GM23338 (cell line): ENCODE results near the gene ITGB6. TPM values are rescaled to one million over a fixed set of nuclear protein-coding genes. Genes with fewer than 3 reads are reported as not detected.
A peak's percentile ranks its signal among the peaks of the same experiment; 100 is the strongest.

ENCODE experiments used
- ATAC-seq: fragments of 200-7000 bp; cut with Tn5 transposase; 3 replicates; pipeline ENCODE4 v1.9.1; 2020
- DNase-seq: peaks from one replicate; pipeline ENCODE4 v3.0.0-alpha.2; 2015; ENCODE audit warnings: low spot score
- H2AFZ ChIP-seq: fragments of 200-600 bp; sonication (generic); 2 replicates; pipeline ENCODE4 v1.8.0; 2016; ENCODE audit warnings: antibody characterized with exemption, mild to moderate bottlenecking, moderate library complexity
- H3F3A ChIP-seq: fragments of 200-600 bp; sonication (generic); replicated peaks from 2 replicates; pipeline ENCODE4 v1.8.0; 2017; ENCODE audit warnings: antibody characterized with exemption, mixed run types, low read depth
- H3K27ac ChIP-seq: fragments of 200-600 bp; sonication (generic); 2 replicates; pipeline ENCODE4 v1.6.1; 2016; ENCODE audit warnings: low read depth
- H3K27me3 ChIP-seq: fragments of 200-600 bp; sonication (generic); 2 replicates; pipeline ENCODE4 v1.8.0; 2016; ENCODE audit warnings: mild to moderate bottlenecking, mixed run types, moderate library complexity; ENCODE audit not compliant: insufficient read depth
- H3K36me3 ChIP-seq: fragments of 200-600 bp; sonication (generic); 2 replicates; pipeline ENCODE4 v1.8.0; 2016; ENCODE audit warnings: mild to moderate bottlenecking; ENCODE audit not compliant: insufficient read depth
- H3K4me1 ChIP-seq: fragments of 200-600 bp; sonication (generic); 2 replicates; pipeline ENCODE4 v1.8.0; 2016; ENCODE audit warnings: mild to moderate bottlenecking, moderate library complexity; ENCODE audit not compliant: insufficient read depth
- H3K4me2 ChIP-seq: fragments of 200-600 bp; sonication (generic); 2 replicates; pipeline ENCODE4 v1.7.1; 2017; ENCODE audit warnings: mixed run types
- H3K4me3 ChIP-seq: fragments of 200-600 bp; sonication (generic); 2 replicates; pipeline ENCODE4 v1.6.1; 2016; ENCODE audit warnings: mixed run types
- H3K79me2 ChIP-seq: fragments of 200-600 bp; sonication (generic); replicated peaks from 2 replicates; pipeline ENCODE4 v1.8.0; 2017; ENCODE audit warnings: mild to moderate bottlenecking; ENCODE audit not compliant: insufficient read depth
- H3K9me2 ChIP-seq: fragments of 200-600 bp; sonication (generic); 2 replicates; pipeline ENCODE4 v1.8.0; 2017; ENCODE audit not compliant: insufficient read depth
- H4K20me1 ChIP-seq: fragments of 200-600 bp; sonication (generic); replicated peaks from 2 replicates; pipeline ENCODE4 v1.8.0; 2017; ENCODE audit warnings: mild to moderate bottlenecking; ENCODE audit not compliant: insufficient read depth
- H3K27ac Mint-ChIP-seq: 2 replicates; pipeline ENCODE4 v1.8.0; 2020; ENCODE audit warnings: inconsistent platforms, mild to moderate bottlenecking, moderate library complexity, mixed read lengths
- H3K27me3 Mint-ChIP-seq: 3 replicates; pipeline ENCODE4 v1.8.0; 2022; ENCODE audit warnings: low read depth, mild to moderate bottlenecking, moderate library complexity, mixed read lengths, inconsistent platforms; ENCODE audit not compliant: insufficient read depth, poor library complexity
- H3K36me3 Mint-ChIP-seq: 3 replicates; pipeline ENCODE4 v1.8.0; 2021; ENCODE audit warnings: low read depth, mild to moderate bottlenecking, inconsistent platforms, moderate library complexity, mixed read lengths
- H3K4me1 Mint-ChIP-seq: 3 replicates; pipeline ENCODE4 v1.8.0; 2020; ENCODE audit warnings: mild to moderate bottlenecking, inconsistent platforms, mixed read lengths
- H3K4me3 Mint-ChIP-seq: 3 replicates; pipeline ENCODE4 v1.8.0; 2021; ENCODE audit warnings: moderate library complexity, mild to moderate bottlenecking, inconsistent platforms, mixed read lengths
- H3K9me3 Mint-ChIP-seq: 3 replicates; pipeline ENCODE4 v1.8.0; 2020; ENCODE audit warnings: moderate library complexity, mild to moderate bottlenecking, inconsistent platforms, mixed read lengths
- CREB1 ChIP-seq: fragments of 250-450 bp; sonication (Bioruptor Pico); IDR thresholded peaks from 2 replicates; pipeline ENCODE4 v1.5.0; 2020; ENCODE audit warnings: low read depth, mild to moderate bottlenecking, moderate library complexity
- EZH2 ChIP-seq: fragments of 200-600 bp; sonication (generic); IDR thresholded peaks from one replicate; pipeline ENCODE4 v1.8.0; 2017; ENCODE audit warnings: antibody characterized with exemption, mild to moderate bottlenecking, low read depth; ENCODE audit not compliant: unreplicated experiment
- JUNB ChIP-seq: IDR thresholded peaks from one replicate; pipeline ENCODE4 v1.6.1; 2016; ENCODE audit warnings: antibody characterized with exemption; ENCODE audit not compliant: unreplicated experiment
- STAT1 ChIP-seq: IDR thresholded peaks from one replicate; pipeline ENCODE4 v1.6.1; 2016; ENCODE audit warnings: antibody characterized with exemption; ENCODE audit not compliant: unreplicated experiment
- ZNF114 ChIP-seq: fragments of 250-450 bp; sonication (Bioruptor Pico); IDR thresholded peaks from 2 replicates; pipeline ENCODE4 v1.5.0; 2020; ENCODE audit warnings: mild to moderate bottlenecking, moderate library complexity
- ZNF331 ChIP-seq: fragments of 250-450 bp; sonication (Bioruptor Pico); IDR thresholded peaks from 2 replicates; pipeline ENCODE4 v1.5.0; 2020; ENCODE audit warnings: low read depth, mild to moderate bottlenecking, moderate library complexity
- polyA plus RNA-seq: library from polyadenylated mRNA; unstranded; fragments of >200 nt; fragmentation: Nextera tagmentation; extraction: Ambion mirVana; gene quantifications from 2 replicates; pipeline ENCODE4 v1.2.1, GENCODE V29; 2016
- total RNA-seq: library from RNA; depleted of rRNA; stranded (reverse); fragments of >200 nt; shearing (Covaris generic); gene quantifications from 2 replicates; pipeline ENCODE4 v1.2.3, GENCODE V29; 2014
- TF ChIP-seq, protein P1 (sequence below), 2 experiments: fragments of 200-600 bp in 1 of 2; sonication (generic) in 1 of 2; conservative IDR thresholded peaks; 2 replicates each; pipeline versions ENCODE4 v1.5.1 to v1.6.1; 2016 to 2017; ENCODE audit warnings: antibody characterized with exemption in 2 of 2, low read depth in 2 of 2, mild to moderate bottlenecking in 2 of 2, moderate library complexity in 1 of 2
- TF ChIP-seq, protein P2 (sequence below): fragments of 250-450 bp; sonication (Bioruptor Pico); IDR thresholded peaks from 2 replicates; pipeline ENCODE4 v1.5.0; 2020; ENCODE audit warnings: mild to moderate bottlenecking, moderate library complexity

Gene ITGB6
- total and polyA plus RNA-seq, 2 experiments from 2014 or later: not detected

DNA sequence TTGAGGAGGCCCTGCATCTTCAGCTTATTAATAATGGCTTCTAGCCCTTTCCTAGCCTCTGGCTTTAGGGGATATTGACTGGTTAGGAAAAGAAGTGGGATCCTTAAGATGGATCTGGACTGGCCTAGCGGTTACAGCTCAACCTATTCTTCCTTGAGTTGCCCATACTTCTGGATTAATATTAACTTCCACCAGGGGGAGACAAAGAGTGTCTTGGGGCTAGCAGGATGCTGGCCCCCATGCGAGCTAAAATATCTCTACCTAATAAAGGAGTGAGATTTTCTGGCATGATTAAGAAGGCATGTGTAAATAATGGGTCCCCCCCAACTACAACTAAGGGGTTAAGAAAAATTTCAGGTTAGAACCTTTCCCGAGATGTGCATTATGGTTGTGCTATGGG is 114.4 kb downstream of the ITGB6 start:
- Histone ChIP-seq H3K36me3 (peaks cover 18% of the 10 kb centered on the region; the same call in 1 of the 2 replicates), H2AFZ (no peak overlapping the region), H3K4me2 (no peak overlapping the region), H3K4me3 (no peak overlapping the region), H3K27me3 (no peaks in the 10 kb centered on the region), H3K9me2 (0 out of 2 replicates have a peak, but pooled peaks cover 4% of the 10 kb centered on the region), H3K4me1 (no peaks in the 10 kb centered on the region), H3K79me2 (no peaks in the 10 kb centered on the region), H3F3A (no peaks in the 10 kb centered on the region), H4K20me1 (no peaks in the 10 kb centered on the region), H3K27ac (no peak overlapping the region)
- no peaks in the 10 kb centered on the region for H3K27me3 Mint-ChIP-seq
- H3K27ac Mint-ChIP-seq: no peak overlapping the region
- no peak for TF ChIP-seq ZNF331 (CRISPR knock-in tag)
- TF ChIP-seq, protein P1, sequence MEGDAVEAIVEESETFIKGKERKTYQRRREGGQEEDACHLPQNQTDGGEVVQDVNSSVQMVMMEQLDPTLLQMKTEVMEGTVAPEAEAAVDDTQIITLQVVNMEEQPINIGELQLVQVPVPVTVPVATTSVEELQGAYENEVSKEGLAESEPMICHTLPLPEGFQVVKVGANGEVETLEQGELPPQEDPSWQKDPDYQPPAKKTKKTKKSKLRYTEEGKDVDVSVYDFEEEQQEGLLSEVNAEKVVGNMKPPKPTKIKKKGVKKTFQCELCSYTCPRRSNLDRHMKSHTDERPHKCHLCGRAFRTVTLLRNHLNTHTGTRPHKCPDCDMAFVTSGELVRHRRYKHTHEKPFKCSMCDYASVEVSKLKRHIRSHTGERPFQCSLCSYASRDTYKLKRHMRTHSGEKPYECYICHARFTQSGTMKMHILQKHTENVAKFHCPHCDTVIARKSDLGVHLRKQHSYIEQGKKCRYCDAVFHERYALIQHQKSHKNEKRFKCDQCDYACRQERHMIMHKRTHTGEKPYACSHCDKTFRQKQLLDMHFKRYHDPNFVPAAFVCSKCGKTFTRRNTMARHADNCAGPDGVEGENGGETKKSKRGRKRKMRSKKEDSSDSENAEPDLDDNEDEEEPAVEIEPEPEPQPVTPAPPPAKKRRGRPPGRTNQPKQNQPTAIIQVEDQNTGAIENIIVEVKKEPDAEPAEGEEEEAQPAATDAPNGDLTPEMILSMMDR (conservative IDR thresholded peaks at IDR 0.05; ENCODE audit: low read depth in 2 of 2): peak; percentile 5 to 54; a peak in 2 of 4 replicates
- peaks cover 37% of the 10 kb centered on the region for H3K36me3 Mint-ChIP-seq
- H3K4me3 Mint-ChIP-seq: no peak overlapping the region
- H3K9me3 Mint-ChIP-seq: peaks cover 65% of the 10 kb centered on the region
- no peaks in the 10 kb centered on the region for H3K4me1 Mint-ChIP-seq
- ATAC-seq (no peak), DNase-seq (peak; percentile 7)

DNA sequence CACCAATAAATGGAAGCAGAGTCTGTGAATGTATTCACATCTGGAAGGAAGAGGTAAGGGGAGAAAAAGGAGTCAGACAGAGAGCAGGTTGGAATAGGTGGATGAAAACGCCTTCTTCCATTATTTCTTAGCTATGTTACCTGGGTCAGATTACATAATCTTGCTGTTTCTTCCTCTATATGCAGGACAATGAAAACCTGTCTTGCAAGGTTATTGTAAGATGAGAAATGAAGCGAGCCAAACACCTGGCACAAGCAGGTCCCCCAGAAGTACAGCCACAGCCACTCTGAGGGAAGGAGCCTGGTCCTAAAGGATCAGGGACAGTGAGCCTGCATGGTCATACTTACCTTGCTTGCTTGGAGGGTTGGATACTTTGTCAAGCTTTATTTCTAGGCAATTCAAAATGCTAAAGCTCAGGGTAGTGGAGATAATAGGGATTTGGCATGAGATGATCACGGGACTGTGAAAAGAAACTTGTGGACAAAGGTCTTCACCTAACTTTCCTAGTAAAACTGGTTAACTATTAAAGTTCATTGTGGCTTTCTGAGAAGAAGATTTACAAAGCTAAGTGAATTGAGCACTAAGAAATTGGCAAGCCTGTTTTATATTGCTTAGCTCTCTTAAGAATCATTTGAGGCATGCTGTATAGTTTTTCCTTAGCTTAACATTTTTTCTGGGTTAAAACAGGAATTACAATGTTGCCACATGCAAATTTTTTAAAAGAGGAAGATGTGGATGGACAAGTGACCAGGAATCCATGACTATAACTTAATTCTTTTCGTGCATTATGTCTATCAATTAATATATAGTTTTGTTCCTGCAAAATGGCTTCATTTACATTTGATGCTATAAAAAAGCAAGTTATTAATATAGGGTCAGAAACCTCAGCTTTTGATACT is 121.9 kb downstream of the ITGB6 start:
- Histone ChIP-seq H3F3A (no peaks in the 10 kb centered on the region), H3K9me2 (peaks cover 3% of the 10 kb centered on the region; the same call in 1 of the 2 replicates), H3K27me3 (no peaks in the 10 kb centered on the region), H3K27ac (no peak overlapping the region), H3K4me1 (no peaks in the 10 kb centered on the region), H3K79me2 (no peaks in the 10 kb centered on the region), H3K4me2 (no peak overlapping the region), H4K20me1 (no peaks in the 10 kb centered on the region), H2AFZ (no peak overlapping the region), H3K4me3 (no peak overlapping the region), H3K36me3 (no peaks in the 10 kb centered on the region)
- peaks cover 26% of the 10 kb centered on the region for H3K9me3 Mint-ChIP-seq
- DNase-seq (no peak), ATAC-seq (no peak)
- no peak overlapping the region for H3K4me3 Mint-ChIP-seq
- no peaks in the 10 kb centered on the region for H3K27me3 Mint-ChIP-seq
- no peaks in the 10 kb centered on the region for H3K36me3 Mint-ChIP-seq
- no peaks in the 10 kb centered on the region for H3K4me1 Mint-ChIP-seq
- no peak overlapping the region for H3K27ac Mint-ChIP-seq
- TF ChIP-seq, protein P2, sequence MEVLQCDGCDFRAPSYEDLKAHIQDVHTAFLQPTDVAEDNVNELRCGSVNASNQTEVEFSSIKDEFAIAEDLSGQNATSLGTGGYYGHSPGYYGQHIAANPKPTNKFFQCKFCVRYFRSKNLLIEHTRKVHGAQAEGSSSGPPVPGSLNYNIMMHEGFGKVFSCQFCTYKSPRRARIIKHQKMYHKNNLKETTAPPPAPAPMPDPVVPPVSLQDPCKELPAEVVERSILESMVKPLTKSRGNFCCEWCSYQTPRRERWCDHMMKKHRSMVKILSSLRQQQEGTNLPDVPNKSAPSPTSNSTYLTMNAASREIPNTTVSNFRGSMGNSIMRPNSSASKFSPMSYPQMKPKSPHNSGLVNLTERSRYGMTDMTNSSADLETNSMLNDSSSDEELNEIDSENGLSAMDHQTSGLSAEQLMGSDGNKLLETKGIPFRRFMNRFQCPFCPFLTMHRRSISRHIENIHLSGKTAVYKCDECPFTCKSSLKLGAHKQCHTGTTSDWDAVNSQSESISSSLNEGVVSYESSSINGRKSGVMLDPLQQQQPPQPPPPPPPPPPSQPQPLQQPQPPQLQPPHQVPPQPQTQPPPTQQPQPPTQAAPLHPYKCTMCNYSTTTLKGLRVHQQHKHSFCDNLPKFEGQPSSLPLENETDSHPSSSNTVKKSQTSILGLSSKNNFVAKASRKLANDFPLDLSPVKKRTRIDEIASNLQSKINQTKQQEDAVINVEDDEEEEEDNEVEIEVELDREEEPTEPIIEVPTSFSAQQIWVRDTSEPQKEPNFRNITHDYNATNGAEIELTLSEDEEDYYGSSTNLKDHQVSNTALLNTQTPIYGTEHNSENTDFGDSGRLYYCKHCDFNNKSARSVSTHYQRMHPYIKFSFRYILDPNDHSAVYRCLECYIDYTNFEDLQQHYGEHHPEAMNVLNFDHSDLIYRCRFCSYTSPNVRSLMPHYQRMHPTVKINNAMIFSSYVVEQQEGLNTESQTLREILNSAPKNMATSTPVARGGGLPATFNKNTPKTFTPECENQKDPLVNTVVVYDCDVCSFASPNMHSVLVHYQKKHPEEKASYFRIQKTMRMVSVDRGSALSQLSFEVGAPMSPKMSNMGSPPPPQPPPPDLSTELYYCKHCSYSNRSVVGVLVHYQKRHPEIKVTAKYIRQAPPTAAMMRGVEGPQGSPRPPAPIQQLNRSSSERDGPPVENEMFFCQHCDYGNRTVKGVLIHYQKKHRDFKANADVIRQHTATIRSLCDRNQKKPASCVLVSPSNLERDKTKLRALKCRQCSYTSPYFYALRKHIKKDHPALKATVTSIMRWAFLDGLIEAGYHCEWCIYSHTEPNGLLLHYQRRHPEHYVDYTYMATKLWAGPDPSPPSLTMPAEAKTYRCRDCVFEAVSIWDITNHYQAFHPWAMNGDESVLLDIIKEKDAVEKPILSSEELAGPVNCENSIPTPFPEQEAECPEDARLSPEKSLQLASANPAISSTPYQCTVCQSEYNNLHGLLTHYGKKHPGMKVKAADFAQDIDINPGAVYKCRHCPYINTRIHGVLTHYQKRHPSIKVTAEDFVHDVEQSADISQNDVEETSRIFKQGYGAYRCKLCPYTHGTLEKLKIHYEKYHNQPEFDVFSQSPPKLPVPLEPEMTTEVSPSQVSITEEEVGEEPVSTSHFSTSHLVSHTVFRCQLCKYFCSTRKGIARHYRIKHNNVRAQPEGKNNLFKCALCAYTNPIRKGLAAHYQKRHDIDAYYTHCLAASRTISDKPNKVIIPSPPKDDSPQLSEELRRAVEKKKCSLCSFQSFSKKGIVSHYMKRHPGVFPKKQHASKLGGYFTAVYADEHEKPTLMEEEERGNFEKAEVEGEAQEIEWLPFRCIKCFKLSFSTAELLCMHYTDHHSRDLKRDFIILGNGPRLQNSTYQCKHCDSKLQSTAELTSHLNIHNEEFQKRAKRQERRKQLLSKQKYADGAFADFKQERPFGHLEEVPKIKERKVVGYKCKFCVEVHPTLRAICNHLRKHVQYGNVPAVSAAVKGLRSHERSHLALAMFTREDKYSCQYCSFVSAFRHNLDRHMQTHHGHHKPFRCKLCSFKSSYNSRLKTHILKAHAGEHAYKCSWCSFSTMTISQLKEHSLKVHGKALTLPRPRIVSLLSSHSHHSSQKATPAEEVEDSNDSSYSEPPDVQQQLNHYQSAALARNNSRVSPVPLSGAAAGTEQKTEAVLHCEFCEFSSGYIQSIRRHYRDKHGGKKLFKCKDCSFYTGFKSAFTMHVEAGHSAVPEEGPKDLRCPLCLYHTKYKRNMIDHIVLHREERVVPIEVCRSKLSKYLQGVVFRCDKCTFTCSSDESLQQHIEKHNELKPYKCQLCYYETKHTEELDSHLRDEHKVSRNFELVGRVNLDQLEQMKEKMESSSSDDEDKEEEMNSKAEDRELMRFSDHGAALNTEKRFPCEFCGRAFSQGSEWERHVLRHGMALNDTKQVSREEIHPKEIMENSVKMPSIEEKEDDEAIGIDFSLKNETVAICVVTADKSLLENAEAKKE (CRISPR knock-in tag): no peak
- TF ChIP-seq, protein P1 (conservative IDR thresholded peaks at IDR 0.05; ENCODE audit: low read depth in 2 of 2): no peak
- TF ChIP-seq JUNB: no peak
- no peak for TF ChIP-seq CREB1 (CRISPR knock-in tag)
- TF ChIP-seq EZH2: no peak
- TF ChIP-seq STAT1: no peak
- TF ChIP-seq ZNF331 (CRISPR knock-in tag): no peak
- TF ChIP-seq ZNF114 (CRISPR knock-in tag): no peak
